ENCODE measurements around the gene NTM.

NTM gene

DNA sequence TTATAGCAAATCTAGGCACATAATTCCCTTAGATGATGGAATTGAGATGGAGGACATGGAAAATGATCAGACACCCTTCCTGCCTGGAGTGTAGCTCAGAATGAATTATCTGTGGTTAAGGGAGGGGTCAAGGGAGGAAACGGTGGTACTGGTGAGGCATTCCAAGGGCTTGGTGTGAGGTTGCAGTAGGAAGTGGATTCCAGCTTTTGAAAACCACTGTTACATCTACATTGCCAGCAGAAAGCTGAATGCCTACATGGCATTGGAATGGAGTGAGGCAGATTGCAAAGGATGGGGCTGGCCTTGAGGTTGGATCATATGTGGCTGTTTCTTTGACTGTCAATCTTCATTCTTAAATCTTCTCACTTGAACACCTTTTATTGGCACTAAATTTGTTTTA, 684.4 kb downstream of the NTM start:
- peaks cover 20% of the 10 kb centered on the region for H3K27me3 ChIP-seq (ENCODE audit: low read depth, low read length)
- H3K9me3 ChIP-seq (ENCODE audit: insufficient read depth, low read length) = no peaks in the 10 kb centered on the region
- H3K9ac ChIP-seq (ENCODE audit: low read length) = no peak overlapping the region
- peaks cover 4% of the 10 kb centered on the region; the same call in 1 of the 2 replicates for H3K4me1 ChIP-seq (ENCODE audit: low read length)
- no peaks in the 10 kb centered on the region for H3K79me2 ChIP-seq (ENCODE audit: low read length)
- TF ChIP-seq, protein P1, sequence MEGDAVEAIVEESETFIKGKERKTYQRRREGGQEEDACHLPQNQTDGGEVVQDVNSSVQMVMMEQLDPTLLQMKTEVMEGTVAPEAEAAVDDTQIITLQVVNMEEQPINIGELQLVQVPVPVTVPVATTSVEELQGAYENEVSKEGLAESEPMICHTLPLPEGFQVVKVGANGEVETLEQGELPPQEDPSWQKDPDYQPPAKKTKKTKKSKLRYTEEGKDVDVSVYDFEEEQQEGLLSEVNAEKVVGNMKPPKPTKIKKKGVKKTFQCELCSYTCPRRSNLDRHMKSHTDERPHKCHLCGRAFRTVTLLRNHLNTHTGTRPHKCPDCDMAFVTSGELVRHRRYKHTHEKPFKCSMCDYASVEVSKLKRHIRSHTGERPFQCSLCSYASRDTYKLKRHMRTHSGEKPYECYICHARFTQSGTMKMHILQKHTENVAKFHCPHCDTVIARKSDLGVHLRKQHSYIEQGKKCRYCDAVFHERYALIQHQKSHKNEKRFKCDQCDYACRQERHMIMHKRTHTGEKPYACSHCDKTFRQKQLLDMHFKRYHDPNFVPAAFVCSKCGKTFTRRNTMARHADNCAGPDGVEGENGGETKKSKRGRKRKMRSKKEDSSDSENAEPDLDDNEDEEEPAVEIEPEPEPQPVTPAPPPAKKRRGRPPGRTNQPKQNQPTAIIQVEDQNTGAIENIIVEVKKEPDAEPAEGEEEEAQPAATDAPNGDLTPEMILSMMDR (IDR thresholded peaks at IDR 0.05; ENCODE audit: low read depth, low read length) = no peak
- TF ChIP-seq EZH2phosphoT487 (IDR thresholded peaks at IDR 0.05; ENCODE audit: low read depth) = no peak
- no peaks in the 10 kb centered on the region for H3K36me3 ChIP-seq (replicated peaks; ENCODE audit: low read depth, low read length)
- no peak overlapping the region for H3K4me3 ChIP-seq (ENCODE audit: low read length)
- no peaks in the 10 kb centered on the region for H4K20me1 ChIP-seq (ENCODE audit: insufficient read depth, low read length)
- H2AFZ ChIP-seq (ENCODE audit: low read depth, low read length) = no peak overlapping the region
- H3K27ac ChIP-seq (ENCODE audit: low read length) = no peak overlapping the region
- H3K4me2 ChIP-seq (ENCODE audit: low read length) = no peak overlapping the region

DNA sequence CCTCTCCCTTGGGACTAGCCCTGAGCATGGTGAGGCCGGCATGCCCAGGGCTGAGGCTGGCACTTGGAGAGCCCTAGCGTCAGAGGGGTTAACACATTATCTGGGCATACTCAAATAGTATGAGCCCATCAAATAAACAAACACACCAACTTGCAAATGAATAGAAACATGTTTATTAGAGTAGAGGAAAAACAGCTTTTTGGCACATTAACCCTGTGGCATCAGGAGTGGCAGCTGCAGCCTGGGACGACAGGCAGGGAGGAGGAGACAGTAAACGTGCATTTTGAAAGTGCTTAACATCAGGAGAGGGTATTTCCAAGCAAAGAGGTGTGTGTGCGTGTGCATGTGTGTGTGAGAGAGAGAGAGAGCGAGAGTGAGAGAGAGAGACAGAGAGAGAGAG, 684.9 kb downstream of the NTM start:
- Histone ChIP-seq H3K27ac (ENCODE audit: low read length) (no peak overlapping the region), H2AFZ (ENCODE audit: low read depth, low read length) (no peak overlapping the region), H4K20me1 (ENCODE audit: insufficient read depth, low read length) (no peaks in the 10 kb centered on the region), H3K9me3 (ENCODE audit: insufficient read depth, low read length) (no peaks in the 10 kb centered on the region), H3K36me3 (replicated peaks; ENCODE audit: low read depth, low read length) (no peaks in the 10 kb centered on the region), H3K4me2 (ENCODE audit: low read length) (no peak overlapping the region), H3K27me3 (ENCODE audit: low read depth, low read length) (peaks cover 20% of the 10 kb centered on the region), H3K9ac (ENCODE audit: low read length) (no peak overlapping the region), H3K4me1 (ENCODE audit: low read length) (peaks cover 4% of the 10 kb centered on the region; the same call in 1 of the 2 replicates), H3K4me3 (ENCODE audit: low read length) (no peak overlapping the region), H3K79me2 (ENCODE audit: low read length) (no peaks in the 10 kb centered on the region)
- TF ChIP-seq, protein P1 (IDR thresholded peaks at IDR 0.05; ENCODE audit: low read depth, low read length) = no peak
- TF ChIP-seq EZH2phosphoT487 (IDR thresholded peaks at IDR 0.05; ENCODE audit: low read depth) = no peak

DNA sequence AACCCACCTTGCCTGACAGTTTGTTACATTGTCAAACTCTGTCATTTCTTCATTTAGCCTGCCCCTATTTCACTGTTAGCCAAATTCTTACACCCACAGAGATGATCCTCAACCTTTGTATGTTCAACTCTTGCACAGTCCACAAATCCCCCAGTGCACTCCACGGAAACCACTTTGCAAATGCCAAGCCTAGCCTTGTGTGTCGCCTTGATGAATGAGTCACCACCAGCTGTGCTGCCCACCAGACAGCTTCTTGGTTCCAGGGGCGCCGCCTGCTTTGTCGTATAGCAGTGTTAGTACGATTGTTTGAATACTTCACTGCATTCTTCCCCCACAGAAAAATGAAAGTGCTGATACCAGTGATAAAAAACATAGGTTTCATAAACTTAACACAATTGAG, 686.3 kb downstream of the NTM start:
- Histone ChIP-seq H3K4me3 (ENCODE audit: low read length) (no peak overlapping the region), H3K27me3 (ENCODE audit: low read depth, low read length) (peaks cover 16% of the 10 kb centered on the region), H2AFZ (ENCODE audit: low read depth, low read length) (no peak overlapping the region), H4K20me1 (ENCODE audit: insufficient read depth, low read length) (no peaks in the 10 kb centered on the region), H3K4me2 (ENCODE audit: low read length) (no peak overlapping the region), H3K9ac (ENCODE audit: low read length) (no peak overlapping the region), H3K79me2 (ENCODE audit: low read length) (no peaks in the 10 kb centered on the region), H3K9me3 (ENCODE audit: insufficient read depth, low read length) (no peaks in the 10 kb centered on the region), H3K27ac (ENCODE audit: low read length) (no peak overlapping the region), H3K4me1 (ENCODE audit: low read length) (peaks cover 4% of the 10 kb centered on the region; the same call in 1 of the 2 replicates), H3K36me3 (replicated peaks; ENCODE audit: low read depth, low read length) (no peaks in the 10 kb centered on the region)
- TF ChIP-seq, protein P1 (IDR thresholded peaks at IDR 0.05; ENCODE audit: low read depth, low read length) = no peak
- no peak for TF ChIP-seq EZH2phosphoT487 (IDR thresholded peaks at IDR 0.05; ENCODE audit: low read depth)

DNA sequence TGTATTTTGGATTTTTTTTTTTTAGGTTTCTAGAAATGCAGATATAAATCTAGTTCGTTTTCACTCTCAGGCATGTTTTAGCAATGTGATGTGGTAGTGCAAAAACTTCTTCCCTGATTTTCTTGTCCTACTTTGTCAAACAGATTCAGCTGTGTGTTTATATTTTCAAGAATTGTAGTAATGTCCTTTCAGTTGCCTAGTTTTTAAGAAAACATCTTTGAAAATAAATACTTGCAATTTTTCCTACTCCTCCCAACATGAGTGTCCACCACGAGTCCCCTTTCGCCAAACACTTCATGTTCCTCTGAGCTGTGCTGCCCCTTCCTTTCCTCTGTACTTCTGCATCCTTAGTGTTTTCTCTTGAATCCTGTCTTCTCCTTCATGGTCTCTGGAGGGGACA, 686.9 kb downstream of the NTM start:
- peaks cover 4% of the 10 kb centered on the region; the same call in 1 of the 2 replicates for H3K4me1 ChIP-seq (ENCODE audit: low read length)
- no peaks in the 10 kb centered on the region for H3K36me3 ChIP-seq (replicated peaks; ENCODE audit: low read depth, low read length)
- H3K9me3 ChIP-seq (ENCODE audit: insufficient read depth, low read length) = no peaks in the 10 kb centered on the region
- no peak overlapping the region for H2AFZ ChIP-seq (ENCODE audit: low read depth, low read length)
- H3K9ac ChIP-seq (ENCODE audit: low read length) = no peak overlapping the region
- H3K27ac ChIP-seq (ENCODE audit: low read length) = no peak overlapping the region
- no peaks in the 10 kb centered on the region for H4K20me1 ChIP-seq (ENCODE audit: insufficient read depth, low read length)
- peaks cover 15% of the 10 kb centered on the region for H3K27me3 ChIP-seq (ENCODE audit: low read depth, low read length)
- H3K4me3 ChIP-seq (ENCODE audit: low read length) = no peak overlapping the region
- no peak overlapping the region for H3K4me2 ChIP-seq (ENCODE audit: low read length)
- no peaks in the 10 kb centered on the region for H3K79me2 ChIP-seq (ENCODE audit: low read length)
- TF ChIP-seq, protein P1 (IDR thresholded peaks at IDR 0.05; ENCODE audit: low read depth, low read length) = no peak
- no peak for TF ChIP-seq EZH2phosphoT487 (IDR thresholded peaks at IDR 0.05; ENCODE audit: low read depth)

Measured in OCI-LY3 (cell line).